ENCODE measurements around the gene MOCS1. TPM values are rescaled to one million over a fixed set of nuclear protein-coding genes. Genes with fewer than 3 reads are reported as not detected.
A peak's percentile ranks its signal among the peaks of the same experiment; 100 is the strongest.

MOCS1 gene
- total RNA-seq, 1 donor from 2014 or later, result 1.3 TPM

- TF ChIP-seq, protein P1, sequence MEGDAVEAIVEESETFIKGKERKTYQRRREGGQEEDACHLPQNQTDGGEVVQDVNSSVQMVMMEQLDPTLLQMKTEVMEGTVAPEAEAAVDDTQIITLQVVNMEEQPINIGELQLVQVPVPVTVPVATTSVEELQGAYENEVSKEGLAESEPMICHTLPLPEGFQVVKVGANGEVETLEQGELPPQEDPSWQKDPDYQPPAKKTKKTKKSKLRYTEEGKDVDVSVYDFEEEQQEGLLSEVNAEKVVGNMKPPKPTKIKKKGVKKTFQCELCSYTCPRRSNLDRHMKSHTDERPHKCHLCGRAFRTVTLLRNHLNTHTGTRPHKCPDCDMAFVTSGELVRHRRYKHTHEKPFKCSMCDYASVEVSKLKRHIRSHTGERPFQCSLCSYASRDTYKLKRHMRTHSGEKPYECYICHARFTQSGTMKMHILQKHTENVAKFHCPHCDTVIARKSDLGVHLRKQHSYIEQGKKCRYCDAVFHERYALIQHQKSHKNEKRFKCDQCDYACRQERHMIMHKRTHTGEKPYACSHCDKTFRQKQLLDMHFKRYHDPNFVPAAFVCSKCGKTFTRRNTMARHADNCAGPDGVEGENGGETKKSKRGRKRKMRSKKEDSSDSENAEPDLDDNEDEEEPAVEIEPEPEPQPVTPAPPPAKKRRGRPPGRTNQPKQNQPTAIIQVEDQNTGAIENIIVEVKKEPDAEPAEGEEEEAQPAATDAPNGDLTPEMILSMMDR (IDR thresholded peaks at IDR 0.05; ENCODE audit: insufficient read depth, low read length, severe bottlenecking), result no peak
- H3K4me3 ChIP-seq (ENCODE audit: low read depth, low read length), result no peak overlapping the region
- H3K27me3 ChIP-seq (ENCODE audit: control insufficient read depth, insufficient read depth, low read length), result no peaks in the 10 kb centered on the region
- DNase-seq (ENCODE audit: low read depth) (no peak), FAIRE-seq (no peak)
- peaks cover 3% of the 10 kb centered on the region for H3K36me3 ChIP-seq (ENCODE audit: control insufficient read depth, insufficient read depth, low read length)
Measured at GRCh38 chr6:39913391-39913916, 20.8 kb downstream of the MOCS1 start.

- TF ChIP-seq, protein P1 (IDR thresholded peaks at IDR 0.05; ENCODE audit: insufficient read depth, low read length, severe bottlenecking), result no peak
Measured at GRCh38 chr6:39912446-39912845, 21.8 kb downstream of the MOCS1 start.

GRCh38 chr6:39911513-39912125 lies 22.6 kb downstream of the MOCS1 start:
- Histone ChIP-seq H3K36me3 (ENCODE audit: control insufficient read depth, insufficient read depth, low read length) (peaks cover 3% of the 10 kb centered on the region), H3K27me3 (ENCODE audit: control insufficient read depth, insufficient read depth, low read length) (no peaks in the 10 kb centered on the region), H3K4me3 (ENCODE audit: low read depth, low read length) (no peak overlapping the region)
- FAIRE-seq (no peak), DNase-seq (ENCODE audit: low read depth) (no peak)
- TF ChIP-seq, protein P1 (IDR thresholded peaks at IDR 0.05; ENCODE audit: insufficient read depth, low read length, severe bottlenecking), result no peak

More at GRCh38 chr6:39912446-39912845, 21.8 kb downstream of the MOCS1 start:
- peaks cover 3% of the 10 kb centered on the region for H3K36me3 ChIP-seq (ENCODE audit: control insufficient read depth, insufficient read depth, low read length)
- no peak for DNase-seq (ENCODE audit: low read depth)
- H3K4me3 ChIP-seq (ENCODE audit: low read depth, low read length), result no peak overlapping the region
- no peaks in the 10 kb centered on the region for H3K27me3 ChIP-seq (ENCODE audit: control insufficient read depth, insufficient read depth, low read length)
- FAIRE-seq, result no peak

- Histone ChIP-seq H3K36me3 (ENCODE audit: control insufficient read depth, insufficient read depth, low read length) (peaks cover 3% of the 10 kb centered on the region), H3K27me3 (ENCODE audit: control insufficient read depth, insufficient read depth, low read length) (no peaks in the 10 kb centered on the region), H3K4me3 (ENCODE audit: low read depth, low read length) (no peak overlapping the region)
- FAIRE-seq (no peak), DNase-seq (ENCODE audit: low read depth) (no peak)
- TF ChIP-seq, protein P1 (IDR thresholded peaks at IDR 0.05; ENCODE audit: insufficient read depth, low read length, severe bottlenecking), result no peak
Measured at GRCh38 chr6:39910744-39911143, 23.5 kb downstream of the MOCS1 start.

- TF ChIP-seq, protein P1 (IDR thresholded peaks at IDR 0.05; ENCODE audit: insufficient read depth, low read length, severe bottlenecking), result no peak
- no peak for DNase-seq (ENCODE audit: low read depth)
- Histone ChIP-seq H3K36me3 (ENCODE audit: control insufficient read depth, insufficient read depth, low read length) (peaks cover 3% of the 10 kb centered on the region), H3K4me3 (ENCODE audit: low read depth, low read length) (no peak overlapping the region), H3K27me3 (ENCODE audit: control insufficient read depth, insufficient read depth, low read length) (no peaks in the 10 kb centered on the region)
- FAIRE-seq, result peak; percentile 86
Measured at GRCh38 chr6:39910164-39910563, 24.1 kb downstream of the MOCS1 start.

- Histone ChIP-seq H3K27me3 (ENCODE audit: control insufficient read depth, insufficient read depth, low read length) (no peaks in the 10 kb centered on the region), H3K36me3 (ENCODE audit: control insufficient read depth, insufficient read depth, low read length) (peaks cover 3% of the 10 kb centered on the region), H3K4me3 (ENCODE audit: low read depth, low read length) (no peak overlapping the region)
- DNase-seq (ENCODE audit: low read depth) (no peak), FAIRE-seq (no peak)
- TF ChIP-seq, protein P1 (IDR thresholded peaks at IDR 0.05; ENCODE audit: insufficient read depth, low read length, severe bottlenecking), result no peak
Measured at GRCh38 chr6:39909701-39910100, 24.6 kb downstream of the MOCS1 start.

Data from bronchial epithelial cell (primary cell).